ENCODE measurements around the gene CDHR1. TPM values are rescaled to one million over a fixed set of nuclear protein-coding genes. Genes with fewer than 3 reads are reported as not detected.

CDHR1 gene
- total and polyA plus RNA-seq, 4 donors: 0.07 to 0.51 (median 0.14) TPM

- DNase-seq (ENCODE audit: low spot score): no peak
These were observed 53.2 kb downstream of the CDHR1 start for GRCh38 chr10:84247496-84247895.

GRCh38 chr10:84248794-84249193 lies 54.5 kb downstream of the CDHR1 start:
- WGBS: 74% methylated on average over 12 of the region's 12 CpGs
- DNase-seq (ENCODE audit: low spot score): no peak
- Histone ChIP-seq H3K4me3 (ENCODE audit: low read depth in 1 of 3, low read length in 3 of 3) (no peak overlapping the region), H3K27ac (ENCODE audit: low read depth in 1 of 2, low read length in 2 of 2) (no peak overlapping the region), H3K4me1 (ENCODE audit: control insufficient read depth in 4 of 4, insufficient read depth in 4 of 4, low read length in 3 of 4) (no peaks in the 10 kb centered on the region), H3K9me3 (ENCODE audit: control insufficient read depth in 4 of 4, low read length in 3 of 4) (no peaks in the 10 kb centered on the region), H3K36me3 (ENCODE audit: control insufficient read depth in 4 of 4, insufficient read depth in 3 of 4, low read depth in 1 of 4, low read length in 3 of 4) (no peaks in the 10 kb centered on the region), H3K27me3 (ENCODE audit: control insufficient read depth in 4 of 4, insufficient read depth in 4 of 4, low read length in 3 of 4) (no peaks in the 10 kb centered on the region), H3K9ac (ENCODE audit: low read depth in 1 of 2, low read length in 2 of 2) (no peak overlapping the region)
- TF ChIP-seq FOXA2 (IDR thresholded peaks at IDR 0.05) (no peak), EGR1 (IDR thresholded peaks at IDR 0.05; ENCODE audit: low read depth in 2 of 2) (no peak), REST (IDR thresholded peaks at IDR 0.05) (no peak), HNF4A (conservative IDR thresholded peaks at IDR 0.05) (no peak), NR2F2 (IDR thresholded peaks at IDR 0.05) (no peak), RXRA (IDR thresholded peaks at IDR 0.05) (no peak), GABPA (IDR thresholded peaks at IDR 0.05 in 1 of 2, conservative IDR thresholded peaks at IDR 0.05 in 1 of 2) (no peak), JUND (IDR thresholded peaks at IDR 0.05) (no peak), TAF1 (conservative IDR thresholded peaks at IDR 0.05) (no peak), YY1 (IDR thresholded peaks at IDR 0.05) (no peak)
- TF ChIP-seq, protein P1, sequence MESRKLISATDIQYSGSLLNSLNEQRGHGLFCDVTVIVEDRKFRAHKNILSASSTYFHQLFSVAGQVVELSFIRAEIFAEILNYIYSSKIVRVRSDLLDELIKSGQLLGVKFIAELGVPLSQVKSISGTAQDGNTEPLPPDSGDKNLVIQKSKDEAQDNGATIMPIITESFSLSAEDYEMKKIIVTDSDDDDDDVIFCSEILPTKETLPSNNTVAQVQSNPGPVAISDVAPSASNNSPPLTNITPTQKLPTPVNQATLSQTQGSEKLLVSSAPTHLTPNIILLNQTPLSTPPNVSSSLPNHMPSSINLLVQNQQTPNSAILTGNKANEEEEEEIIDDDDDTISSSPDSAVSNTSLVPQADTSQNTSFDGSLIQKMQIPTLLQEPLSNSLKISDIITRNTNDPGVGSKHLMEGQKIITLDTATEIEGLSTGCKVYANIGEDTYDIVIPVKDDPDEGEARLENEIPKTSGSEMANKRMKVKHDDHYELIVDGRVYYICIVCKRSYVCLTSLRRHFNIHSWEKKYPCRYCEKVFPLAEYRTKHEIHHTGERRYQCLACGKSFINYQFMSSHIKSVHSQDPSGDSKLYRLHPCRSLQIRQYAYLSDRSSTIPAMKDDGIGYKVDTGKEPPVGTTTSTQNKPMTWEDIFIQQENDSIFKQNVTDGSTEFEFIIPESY (IDR thresholded peaks at IDR 0.05): no peak
- TF ChIP-seq, protein P2, sequence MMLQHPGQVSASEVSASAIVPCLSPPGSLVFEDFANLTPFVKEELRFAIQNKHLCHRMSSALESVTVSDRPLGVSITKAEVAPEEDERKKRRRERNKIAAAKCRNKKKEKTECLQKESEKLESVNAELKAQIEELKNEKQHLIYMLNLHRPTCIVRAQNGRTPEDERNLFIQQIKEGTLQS (IDR thresholded peaks at IDR 0.05): no peak
- TF ChIP-seq, protein P3, sequence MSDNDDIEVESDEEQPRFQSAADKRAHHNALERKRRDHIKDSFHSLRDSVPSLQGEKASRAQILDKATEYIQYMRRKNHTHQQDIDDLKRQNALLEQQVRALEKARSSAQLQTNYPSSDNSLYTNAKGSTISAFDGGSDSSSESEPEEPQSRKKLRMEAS (IDR thresholded peaks at IDR 0.05): no peak

More at GRCh38 chr10:84247496-84247895, 53.2 kb downstream of the CDHR1 start:
- Histone ChIP-seq H3K9me3 (ENCODE audit: control insufficient read depth in 4 of 4, low read length in 3 of 4) (no peaks in the 10 kb centered on the region), H3K9ac (ENCODE audit: low read depth in 1 of 2, low read length in 2 of 2) (no peak overlapping the region), H3K27ac (ENCODE audit: low read depth in 1 of 2, low read length in 2 of 2) (no peak overlapping the region), H3K27me3 (ENCODE audit: control insufficient read depth in 4 of 4, insufficient read depth in 4 of 4, low read length in 3 of 4) (no peaks in the 10 kb centered on the region), H3K4me3 (ENCODE audit: low read depth in 1 of 3, low read length in 3 of 3) (no peak overlapping the region), H3K36me3 (ENCODE audit: control insufficient read depth in 4 of 4, insufficient read depth in 3 of 4, low read depth in 1 of 4, low read length in 3 of 4) (no peaks in the 10 kb centered on the region), H3K4me1 (ENCODE audit: control insufficient read depth in 4 of 4, insufficient read depth in 4 of 4, low read length in 3 of 4) (no peaks in the 10 kb centered on the region)
- 81% methylated on average over 6 of the region's 6 CpGs for WGBS
- TF ChIP-seq RAD21 (IDR thresholded peaks at IDR 0.05): no peak
- TF ChIP-seq RXRA (IDR thresholded peaks at IDR 0.05): no peak
- no peak for TF ChIP-seq GABPA (IDR thresholded peaks at IDR 0.05 in 1 of 2, conservative IDR thresholded peaks at IDR 0.05 in 1 of 2)
- TF ChIP-seq NR2F2 (IDR thresholded peaks at IDR 0.05): no peak
- TF ChIP-seq, protein P3 (IDR thresholded peaks at IDR 0.05): no peak
- no peak for TF ChIP-seq HNF4G (IDR thresholded peaks at IDR 0.05)
- TF ChIP-seq, protein P2 (IDR thresholded peaks at IDR 0.05): no peak
- TF ChIP-seq FOXA1 (IDR thresholded peaks at IDR 0.05): no peak
- TF ChIP-seq REST (IDR thresholded peaks at IDR 0.05): no peak
- TF ChIP-seq EGR1 (IDR thresholded peaks at IDR 0.05; ENCODE audit: low read depth in 2 of 2): no peak
- no peak for TF ChIP-seq YY1 (IDR thresholded peaks at IDR 0.05)
- no peak for TF ChIP-seq SP1 (IDR thresholded peaks at IDR 0.05)

Measured in liver (tissue), 9 donors.